Transverse colon (tissue), 4 donors: ENCODE data around the gene S1PR4. TPM values are rescaled to one million over a fixed set of nuclear protein-coding genes. Genes with fewer than 3 reads are reported as not detected.
A peak's percentile ranks its signal among the peaks of the same experiment; 100 is the strongest.
"Not testable (repeated sequence)": the region's sequence is repeated elsewhere in the genome, so short reads cannot be mapped to it uniquely, and the experiment has no call there.

Experiments
- DNase-seq: peaks from one replicate; pipeline ENCODE4 v3.0.0-alpha.2; 2019
- H3K27ac ChIP-seq, 4 donors: fragments of 200-600 bp; sonication (generic); 2 replicates each; pipeline ENCODE4 v1.5.1; 2016 to 2018; ENCODE audit warnings: inconsistent platforms in 4 of 4
- H3K27me3 ChIP-seq: fragments of 200-600 bp; sonication (generic); 2 replicates; pipeline ENCODE4 v1.5.1; 2017; ENCODE audit warnings: inconsistent platforms
- H3K36me3 ChIP-seq, 4 donors: fragments of 200-600 bp; sonication (generic); 2 replicates each; pipeline ENCODE4 v1.5.1; 2017 to 2019; ENCODE audit warnings: inconsistent platforms in 4 of 4
- H3K4me1 ChIP-seq, 4 donors: fragments of 200-600 bp; sonication (generic); 2 replicates each; pipeline ENCODE4 v1.5.1; 2017 to 2020; ENCODE audit warnings: inconsistent platforms in 4 of 4
- H3K4me3 ChIP-seq, 4 donors: fragments of 200-600 bp; sonication (generic); 1 replicate in 1 of 4; 2 replicates in 3 of 4; pipeline versions ENCODE4 v1.5.1 to v1.6.1; 2017 to 2019; ENCODE audit warnings: inconsistent platforms in 4 of 4
- H3K9me3 ChIP-seq, 2 donors: fragments of 200-600 bp; sonication (generic); 2 replicates each; pipeline ENCODE4 v1.5.1; 2017 to 2019; ENCODE audit warnings: inconsistent platforms in 2 of 2
- EP300 ChIP-seq: sonication (generic); formaldehyde crosslinking; IDR thresholded peaks from one replicate; pipeline ENCODE4 v1.6.1; 2017; ENCODE audit warnings: antibody characterized with exemption, low read depth
- POLR2A ChIP-seq: fragments of 450-650 bp; IDR thresholded peaks from one replicate; pipeline ENCODE4 v1.6.1; 2016; ENCODE audit warnings: antibody characterized with exemption, mild to moderate bottlenecking, moderate library complexity
- POLR2AphosphoS5 ChIP-seq, 3 donors: sonication (generic); formaldehyde crosslinking; IDR thresholded peaks; one replicate each; pipeline ENCODE4 v1.6.1; 2016; ENCODE audit warnings: antibody characterized with exemption in 3 of 3
- WGBS, 2 donors: methylation state at CpG; one replicate each; pipeline ENCODE4 v1.1.5; 2018; ENCODE audit warnings: low coverage in 1 of 2; 5-methylcytosine and 5-hydroxymethylcytosine counted together
- in situ Hi-C, 4 donors: fragments of 200-750 bp; cut with MboI; loops; one replicate each; pipeline versions ENCODE4 v1.15.0 to v1.15.1; 2017; ENCODE audit warnings: low sequenced_read_pairs in 3 of 4, low pct_ligation_motif_present in 1 of 4, low pct_unique_long_range_greater_than_20kb in 1 of 4
- intact Hi-C: fragments of 100-400 bp; cut with DNase I; formaldehyde crosslinking; loops from one replicate; pipeline ENCODE4 v1.15.1; 2023; ENCODE audit warnings: low total_unique reads
- total RNA-seq, 4 donors: library from RNA; depleted of rRNA; stranded (reverse); fragments of >200 nt; gene quantifications; one replicate each; pipeline ENCODE4 v1.1.0, GENCODE V29; 2016
- TF ChIP-seq, protein P1 (sequence below), 5 experiments: fragments of 200-600 bp in 3 of 5; fragments of 450-650 bp in 2 of 5; sonication (generic) in 3 of 5; IDR thresholded peaks; 1 replicate in 2 of 5; 2 replicates in 3 of 5; pipeline ENCODE4 v1.5.1; 2016 to 2017; ENCODE audit warnings: antibody characterized with exemption in 5 of 5, inconsistent platforms in 3 of 5, mild to moderate bottlenecking in 2 of 5, moderate library complexity in 1 of 5

S1PR4 gene
- total RNA-seq, 4 donors from 2014 or later = 0.68 to 14.6 (median 6.0) TPM; not detected in 1

DNA sequence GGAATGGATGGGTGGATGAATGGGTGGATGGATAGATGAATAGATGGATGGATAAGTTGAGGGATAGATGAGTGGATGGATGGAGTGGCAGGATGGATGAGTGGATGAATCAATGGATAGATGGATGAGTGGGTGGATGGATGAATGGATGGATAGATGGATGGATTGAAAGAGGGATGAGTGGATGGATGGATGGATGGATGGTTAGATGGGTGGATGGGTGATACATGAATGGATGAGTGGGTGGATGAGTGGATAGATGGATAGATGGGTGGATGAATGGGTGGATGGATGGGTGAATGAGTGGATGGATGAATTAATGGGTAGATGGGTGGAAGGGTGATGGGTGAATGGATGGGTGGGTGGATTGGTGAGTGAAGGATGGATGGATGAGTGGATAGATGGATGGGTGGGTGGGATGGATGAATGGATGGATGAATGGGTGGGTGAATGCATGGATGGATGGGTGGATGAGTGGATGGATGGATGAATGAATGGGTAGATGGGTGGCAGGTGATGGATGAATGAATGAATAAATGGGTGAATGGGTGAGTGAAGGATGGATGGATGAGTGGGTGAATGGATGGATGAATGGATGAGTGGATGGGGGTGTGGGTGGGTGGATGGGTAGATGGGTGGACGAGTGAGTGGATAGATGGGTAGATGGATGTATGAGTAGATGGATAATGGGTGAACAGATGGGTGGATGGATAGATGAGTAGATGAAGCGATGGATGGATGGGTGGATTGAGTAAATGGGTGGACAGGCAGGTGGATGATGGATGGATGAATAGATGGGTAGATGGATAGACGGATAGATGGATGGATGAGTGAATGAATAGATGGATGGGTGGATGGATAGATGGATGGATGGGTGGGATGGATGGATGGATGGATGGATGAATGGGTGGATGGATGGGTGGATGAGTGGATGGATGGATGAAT lies 25.0 kb upstream of the S1PR4 start:
- in situ Hi-C loops = no loop called here
- Histone ChIP-seq H3K36me3 (no peaks in the 10 kb centered on the region), H3K9me3 (no peaks in the 10 kb centered on the region), H3K4me1 (no peaks in the 10 kb centered on the region), H3K27ac (no peak overlapping the region), H3K27me3 (no peaks in the 10 kb centered on the region), H3K4me3 (no peak overlapping the region)
- DNase-seq = no peak
- WGBS, 2 donors = 88 to 90% methylated on average over 3 of the region's 3 CpGs
- intact Hi-C loops = loop anchor here (2.0 kb wide), 1 partner anchor 71 kb away; no protein-coding TSS in a partner anchor
- TF ChIP-seq POLR2AphosphoS5 (IDR thresholded peaks at IDR 0.05) (no peak), EP300 (no peak), POLR2A (no peak)
- TF ChIP-seq, protein P1, sequence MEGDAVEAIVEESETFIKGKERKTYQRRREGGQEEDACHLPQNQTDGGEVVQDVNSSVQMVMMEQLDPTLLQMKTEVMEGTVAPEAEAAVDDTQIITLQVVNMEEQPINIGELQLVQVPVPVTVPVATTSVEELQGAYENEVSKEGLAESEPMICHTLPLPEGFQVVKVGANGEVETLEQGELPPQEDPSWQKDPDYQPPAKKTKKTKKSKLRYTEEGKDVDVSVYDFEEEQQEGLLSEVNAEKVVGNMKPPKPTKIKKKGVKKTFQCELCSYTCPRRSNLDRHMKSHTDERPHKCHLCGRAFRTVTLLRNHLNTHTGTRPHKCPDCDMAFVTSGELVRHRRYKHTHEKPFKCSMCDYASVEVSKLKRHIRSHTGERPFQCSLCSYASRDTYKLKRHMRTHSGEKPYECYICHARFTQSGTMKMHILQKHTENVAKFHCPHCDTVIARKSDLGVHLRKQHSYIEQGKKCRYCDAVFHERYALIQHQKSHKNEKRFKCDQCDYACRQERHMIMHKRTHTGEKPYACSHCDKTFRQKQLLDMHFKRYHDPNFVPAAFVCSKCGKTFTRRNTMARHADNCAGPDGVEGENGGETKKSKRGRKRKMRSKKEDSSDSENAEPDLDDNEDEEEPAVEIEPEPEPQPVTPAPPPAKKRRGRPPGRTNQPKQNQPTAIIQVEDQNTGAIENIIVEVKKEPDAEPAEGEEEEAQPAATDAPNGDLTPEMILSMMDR (IDR thresholded peaks at IDR 0.05) = no peak

DNA sequence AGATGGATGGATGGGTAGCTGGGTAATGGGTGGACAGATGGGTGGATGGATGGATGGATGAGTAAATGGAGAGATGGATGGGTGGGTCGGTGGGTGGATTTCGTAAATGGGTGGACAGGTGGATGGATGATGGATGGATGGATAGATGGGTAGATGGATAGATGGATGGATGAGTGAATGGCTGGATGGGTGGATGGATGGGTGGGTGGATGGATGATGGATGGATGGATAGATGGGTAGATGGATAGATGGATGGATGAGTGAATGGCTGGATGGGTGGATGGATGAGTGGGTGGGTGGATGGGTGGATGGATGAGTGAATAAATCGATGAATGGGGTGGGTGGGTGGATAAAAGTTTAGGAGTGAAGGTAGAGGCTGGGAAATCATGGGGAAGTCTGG lies 24.1 kb upstream of the S1PR4 start:
- intact Hi-C loops = loop anchor here (2.0 kb wide), 1 partner anchor 72 kb away; no protein-coding TSS in a partner anchor

DNA sequence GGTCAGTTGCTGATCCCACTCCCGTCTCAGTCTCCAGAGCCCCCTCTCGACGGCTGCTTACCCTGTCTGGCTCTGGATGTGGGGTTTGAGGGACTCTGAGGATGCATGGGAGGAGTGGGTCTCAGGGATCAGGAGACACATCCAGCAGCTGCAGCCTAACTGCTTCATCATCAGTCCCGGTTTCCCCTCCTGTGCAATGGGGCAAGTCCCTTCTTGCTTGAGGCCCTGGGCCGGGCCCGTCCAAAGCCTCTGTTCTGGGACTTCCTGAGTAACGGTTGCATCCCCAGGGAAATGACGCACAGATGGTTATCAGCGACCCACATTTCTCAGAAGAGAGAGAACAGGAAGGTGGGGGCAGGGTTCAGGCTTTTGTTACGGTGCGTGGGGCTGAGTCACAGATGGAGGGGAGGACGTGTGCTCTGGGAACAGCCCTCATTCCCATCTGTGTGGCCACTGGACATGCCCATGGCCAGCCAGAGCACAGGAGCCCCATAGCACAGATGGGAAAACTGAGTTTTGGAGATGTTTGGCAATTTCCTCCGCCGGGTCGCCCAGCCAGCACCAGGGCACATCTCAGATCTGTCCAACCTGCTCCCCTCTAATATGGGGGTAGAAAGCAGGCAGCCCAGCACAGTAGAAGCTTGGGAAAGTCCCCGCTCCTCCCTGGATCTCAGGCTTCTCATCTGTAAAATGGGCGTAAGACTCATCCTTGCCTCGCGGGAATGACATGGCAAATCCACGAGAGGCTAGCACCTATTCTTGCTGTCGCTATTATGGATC lies 23.4 kb upstream of the S1PR4 start:
- TF ChIP-seq, protein P1 (IDR thresholded peaks at IDR 0.05) = no peak
- TF ChIP-seq POLR2AphosphoS5 (IDR thresholded peaks at IDR 0.05) (peak in 2 of 3 donors; percentile 5 to 31), POLR2A (peak; percentile 6)
- no peaks in the 10 kb centered on the region for H3K27me3 ChIP-seq
- in situ Hi-C loops = no loop called here
- WGBS, 2 donors = 65% methylated on average over 21 of the region's 21 CpGs; no CpG with 5 or more reads in 1 of the 2 donors
- peak; percentile 62 for DNase-seq
- H3K9me3 ChIP-seq = no peaks in the 10 kb centered on the region
- intact Hi-C loops = loop anchor here (2.0 kb wide), 1 partner anchor 72 kb away; no protein-coding TSS in a partner anchor
- H3K4me3 ChIP-seq = no peak overlapping the region
- no peaks in the 10 kb centered on the region for H3K4me1 ChIP-seq
- no peaks in the 10 kb centered on the region for H3K36me3 ChIP-seq
- H3K27ac ChIP-seq = peak overlapping the region in 1 of 4 donors; percentile 11

More for the DNA sequence above, 24.1 kb upstream of the S1PR4 start:
- H3K9me3 ChIP-seq, H3K27ac ChIP-seq, in situ Hi-C loops, DNase-seq, H3K4me3 ChIP-seq, H3K4me1 ChIP-seq, H3K36me3 ChIP-seq, H3K27me3 ChIP-seq: not testable (repeated sequence)
- WGBS, 2 donors = 88 to 93% methylated on average over 3 of the region's 3 CpGs

DNA sequence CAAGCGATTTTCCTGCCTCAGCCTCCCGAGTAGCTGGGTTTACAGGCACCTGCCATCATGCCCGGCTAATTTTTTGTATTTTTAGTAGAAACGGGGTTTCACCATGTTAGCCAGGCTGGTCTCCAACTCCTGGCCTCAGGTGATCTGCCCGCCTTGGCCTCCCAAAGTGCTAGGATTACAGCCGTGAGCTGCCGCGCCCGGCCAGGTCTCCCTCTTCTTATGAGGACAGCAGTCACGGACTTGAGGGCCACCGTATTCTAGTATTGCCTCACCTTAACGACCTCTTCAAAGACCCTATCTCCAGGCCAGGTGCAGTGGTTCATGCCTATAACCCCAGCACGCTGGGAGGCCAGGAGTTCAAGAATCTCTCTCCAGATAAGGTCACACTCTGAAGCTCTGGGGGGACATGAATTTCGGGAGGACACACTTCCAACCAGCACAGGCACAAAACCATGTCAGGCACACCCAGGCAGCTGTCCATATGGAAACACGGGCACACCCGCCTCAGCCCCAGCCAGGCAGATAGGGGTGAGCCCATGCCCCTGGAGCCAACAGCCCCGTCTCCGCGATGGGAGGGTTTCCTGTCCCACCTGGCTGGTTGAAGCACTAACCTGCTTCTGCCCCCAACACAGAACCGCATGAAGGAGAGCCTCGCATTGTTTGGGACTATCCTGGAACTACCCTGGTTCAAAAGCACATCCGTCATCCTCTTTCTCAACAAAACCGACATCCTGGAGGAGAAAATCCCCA lies 21.3 kb upstream of the S1PR4 start:
- Histone ChIP-seq H3K4me1 (no peaks in the 10 kb centered on the region), H3K36me3 (no peaks in the 10 kb centered on the region), H3K4me3 (no peak overlapping the region), H3K9me3 (no peaks in the 10 kb centered on the region), H3K27me3 (no peaks in the 10 kb centered on the region), H3K27ac (no peak overlapping the region)
- TF ChIP-seq POLR2A = no peak
- intact Hi-C loops = no loop called here
- in situ Hi-C loops = no loop called here
- 83 to 100% methylated on average over 2 to 21 of the region's 23 CpGs for WGBS, 2 donors
- DNase-seq = no peak
